IPS DF 19.7 (cell line): ENCODE results near the gene EXOC4.

Experiments used
- DNase-seq: peaks from one replicate; pipeline ENCODE4 v3.0.0-alpha.2; 2013; ENCODE audit warnings: low read depth, low spot score

Gene EXOC4

DNA sequence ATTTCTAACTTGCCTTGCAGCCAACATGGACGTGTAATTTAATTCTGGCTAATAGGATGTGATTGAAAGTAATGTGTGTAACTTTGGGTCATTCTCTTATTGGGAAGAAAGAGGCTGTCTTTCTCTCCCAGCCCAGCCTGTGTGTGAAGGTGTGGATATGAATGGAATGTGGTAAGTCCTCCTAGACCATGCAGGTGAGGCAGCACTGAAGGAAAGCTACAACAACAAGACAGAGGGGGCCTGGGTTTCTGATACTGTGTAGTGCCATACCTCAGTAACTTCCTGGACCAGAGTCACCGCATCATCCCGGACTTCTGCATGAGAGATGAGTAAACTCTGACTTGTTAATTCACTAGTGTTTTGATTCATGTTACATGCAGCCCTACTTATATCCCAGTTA is 237.0 kb downstream of the EXOC4 start:
- DNase-seq = no peak

DNA sequence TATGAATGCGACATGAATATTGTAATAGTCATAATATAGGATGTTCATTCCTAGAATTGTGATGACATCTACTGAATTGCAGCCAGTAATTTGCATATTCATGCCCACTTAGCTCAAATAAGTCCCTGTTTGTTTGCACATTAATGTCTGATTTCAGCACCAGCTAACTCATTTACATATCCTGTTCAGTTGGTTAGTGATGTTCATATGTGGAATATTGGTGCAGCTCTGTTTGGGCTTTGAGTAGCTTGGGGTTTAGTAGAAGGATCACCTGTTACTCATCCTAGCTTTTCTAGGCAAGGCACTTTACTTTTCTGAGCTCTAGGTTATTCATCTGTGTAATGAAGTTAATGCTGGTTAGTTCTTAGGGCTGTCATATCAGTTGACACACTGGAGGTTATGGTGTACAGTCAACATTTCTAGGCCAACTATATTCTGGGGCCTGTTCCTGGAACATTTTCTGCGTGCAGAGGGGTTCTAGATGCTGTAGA is 238.4 kb downstream of the EXOC4 start:
- DNase-seq = no peak

GRCh38 chr7:133491846-133492652 is 239.2 kb downstream of the EXOC4 start:
- no peak for DNase-seq

GRCh38 chr7:133497061-133497460 is 244.2 kb downstream of the EXOC4 start:
- no peak for DNase-seq

- DNase-seq = no peak
These were observed 248.9 kb downstream of the EXOC4 start for GRCh38 chr7:133501771-133502170.

DNA sequence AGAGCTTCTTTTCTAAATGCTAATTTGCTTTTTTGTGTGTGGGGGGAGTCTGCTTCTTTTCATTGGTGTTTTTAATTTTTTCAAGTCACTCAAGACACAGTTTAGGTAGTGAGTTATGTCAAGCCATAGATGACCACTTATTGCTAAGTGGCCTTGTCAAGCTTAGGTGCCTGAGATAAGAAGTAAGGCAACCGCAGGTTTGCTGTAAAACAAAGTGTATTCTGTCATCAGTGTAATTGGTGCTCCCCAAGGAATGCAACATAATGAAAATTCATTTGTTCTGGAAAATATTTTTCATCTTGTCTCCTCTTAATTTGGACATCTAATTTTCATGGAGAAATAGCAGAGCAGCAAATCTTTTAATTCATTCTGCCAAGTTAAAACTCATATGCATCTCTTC is 249.6 kb downstream of the EXOC4 start:
- no peak for DNase-seq

DNA sequence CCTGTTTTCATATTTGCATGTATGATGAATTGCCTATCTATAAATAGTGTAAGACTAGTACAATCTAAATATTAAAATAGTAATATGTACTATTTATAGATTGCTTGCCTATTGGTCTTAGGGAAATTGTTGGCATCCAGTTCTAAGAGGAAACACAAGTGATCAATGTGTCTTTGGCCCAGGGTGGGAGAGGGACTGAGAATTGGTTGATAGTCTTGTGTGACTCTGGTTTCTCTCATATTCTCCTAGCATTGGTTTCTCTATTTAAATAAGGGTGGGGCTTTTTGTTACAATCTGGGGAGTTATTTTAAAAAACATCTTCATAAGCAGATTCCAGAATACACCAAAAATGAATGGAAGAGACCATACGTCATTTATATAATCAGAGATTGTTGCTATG is 250.1 kb downstream of the EXOC4 start:
- no peak for DNase-seq

DNA sequence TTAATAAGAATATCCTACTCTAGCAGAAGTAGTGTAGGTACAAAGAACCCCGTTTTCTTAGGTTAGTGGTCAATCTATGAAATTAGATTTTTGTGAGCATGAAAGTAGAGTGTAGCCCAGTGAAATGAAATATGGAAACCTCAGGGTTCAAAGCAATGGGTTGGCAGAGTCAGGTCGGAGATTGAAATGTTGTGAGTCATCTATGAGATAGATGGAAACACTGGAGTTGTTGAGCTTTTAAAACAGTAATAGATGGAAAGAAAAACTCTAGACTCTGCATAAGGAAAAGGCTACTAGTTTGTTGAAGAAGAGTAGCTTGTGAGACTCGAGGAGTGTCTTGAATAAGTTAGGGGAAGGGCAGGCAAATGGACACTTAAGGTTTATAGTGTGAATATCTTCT is 251.9 kb downstream of the EXOC4 start:
- DNase-seq = no peak

- DNase-seq = no peak
These were observed 256.9 kb downstream of the EXOC4 start for GRCh38 chr7:133509822-133510221.

DNA sequence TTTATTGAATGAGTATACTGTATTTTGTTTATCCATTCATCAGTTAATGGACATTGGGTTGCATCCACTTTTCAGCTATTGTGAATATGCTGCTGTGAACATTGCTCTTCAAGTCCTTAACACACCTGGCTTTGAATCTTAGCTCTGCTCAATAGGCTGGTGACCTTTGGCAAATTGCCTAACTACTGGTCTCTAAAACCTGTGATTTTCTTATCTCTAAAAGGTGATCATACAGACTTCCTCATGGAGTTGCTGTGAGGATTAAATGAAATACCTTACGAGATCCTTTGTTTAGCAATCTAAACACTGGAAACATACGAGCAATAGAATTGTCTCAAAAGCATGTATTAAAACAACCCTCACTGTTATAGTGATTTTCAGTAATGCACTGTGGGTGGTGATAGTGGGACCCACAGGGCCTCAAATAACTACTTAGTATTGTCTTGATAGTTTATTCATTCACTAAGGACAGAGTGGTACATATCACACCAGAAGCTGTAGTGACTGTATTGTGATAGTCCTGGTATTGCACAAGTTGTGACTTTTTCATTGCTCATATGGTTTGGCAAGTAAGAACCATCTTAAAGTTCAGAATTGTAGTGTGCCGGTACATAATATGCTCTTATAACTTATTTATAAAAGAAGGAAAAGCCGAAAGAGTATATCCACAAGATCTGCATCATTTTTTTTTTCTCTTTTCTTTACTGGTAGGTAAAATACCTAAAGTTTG is 257.6 kb downstream of the EXOC4 start:
- DNase-seq = no peak

GRCh38 chr7:133511252-133511651 is 258.4 kb downstream of the EXOC4 start:
- DNase-seq = no peak

DNA sequence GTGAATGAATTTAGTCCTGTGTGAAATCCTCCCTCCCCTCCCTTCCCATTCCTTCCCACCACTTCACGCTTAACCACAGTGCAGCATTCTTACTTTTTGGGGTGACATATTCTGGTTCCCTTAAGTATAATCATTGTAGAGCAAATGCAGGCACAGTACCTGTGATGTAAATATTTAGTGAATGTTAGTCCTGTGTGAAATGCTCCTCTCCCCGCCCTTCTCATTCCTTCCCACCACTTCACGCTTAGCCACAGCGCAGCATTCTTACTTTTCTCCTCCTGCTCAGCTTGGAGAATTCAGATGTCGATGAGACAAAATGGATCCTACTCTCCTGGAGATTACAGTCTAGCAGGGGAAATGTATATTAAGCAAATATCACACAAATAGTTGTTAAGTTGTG is 258.8 kb downstream of the EXOC4 start:
- DNase-seq = no peak

DNA sequence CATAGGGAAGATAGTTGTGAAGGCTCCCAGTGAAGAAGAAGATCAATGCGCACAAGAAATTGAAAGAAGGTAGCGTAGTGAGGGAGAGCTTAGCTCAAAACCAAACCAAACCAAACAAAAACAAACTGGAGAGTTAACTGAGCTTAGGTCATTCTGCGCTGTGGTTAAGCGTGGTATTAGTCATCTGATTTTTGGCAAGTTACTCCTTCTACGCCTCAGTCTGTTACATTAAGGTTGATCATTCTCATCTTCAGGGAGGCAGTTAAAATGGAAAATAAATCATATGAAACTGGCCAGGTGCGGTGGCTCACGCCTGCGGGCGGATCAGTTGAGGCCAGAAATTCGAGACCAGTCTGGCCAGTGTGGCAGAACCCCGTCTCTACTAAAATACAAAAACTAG is 259.7 kb downstream of the EXOC4 start:
- DNase-seq = no peak

- no peak for DNase-seq
These were observed 260.7 kb downstream of the EXOC4 start for GRCh38 chr7:133513608-133514007.

DNA sequence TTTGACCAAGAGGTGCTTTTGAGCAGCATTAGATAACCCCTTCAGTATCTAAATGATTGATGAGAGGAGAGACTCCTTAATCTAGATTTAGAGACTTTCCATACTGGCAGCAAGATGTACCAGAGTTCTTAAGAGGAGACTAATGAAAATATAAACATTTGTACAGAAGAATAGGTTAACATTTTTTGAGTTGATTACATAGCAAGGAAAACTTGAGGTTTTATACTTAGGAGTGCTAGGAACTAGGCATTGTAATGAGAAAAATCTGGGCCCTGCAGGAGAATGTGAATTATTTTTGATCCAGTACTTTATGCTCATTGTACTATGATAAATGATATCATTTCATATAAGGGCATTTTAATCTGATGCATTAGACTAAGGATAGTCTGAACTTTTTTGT is 261.7 kb downstream of the EXOC4 start:
- DNase-seq = no peak

- no peak for DNase-seq
These were observed 264.9 kb downstream of the EXOC4 start for GRCh38 chr7:133517766-133518165.

GRCh38 chr7:133518718-133519117 is 265.8 kb downstream of the EXOC4 start:
- no peak for DNase-seq

DNA sequence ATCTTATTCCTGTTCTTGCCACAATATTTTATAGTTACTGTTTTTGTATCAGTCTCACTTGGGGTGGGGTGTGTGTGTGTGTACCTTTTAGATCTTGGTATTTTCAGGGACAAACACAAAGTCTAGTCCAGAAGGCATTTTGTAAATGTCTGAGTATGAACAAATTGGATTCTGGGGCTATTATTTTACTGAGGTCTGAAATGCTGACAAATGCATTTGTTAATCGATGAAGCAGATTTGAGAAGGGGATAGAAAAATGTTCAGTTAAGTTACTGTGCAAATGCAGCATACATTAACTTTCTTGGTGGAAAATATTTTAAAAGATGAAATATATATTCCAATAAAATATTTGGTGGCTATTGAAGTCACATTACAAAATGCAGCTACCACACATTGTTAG is 267.4 kb downstream of the EXOC4 start:
- no peak for DNase-seq

DNA sequence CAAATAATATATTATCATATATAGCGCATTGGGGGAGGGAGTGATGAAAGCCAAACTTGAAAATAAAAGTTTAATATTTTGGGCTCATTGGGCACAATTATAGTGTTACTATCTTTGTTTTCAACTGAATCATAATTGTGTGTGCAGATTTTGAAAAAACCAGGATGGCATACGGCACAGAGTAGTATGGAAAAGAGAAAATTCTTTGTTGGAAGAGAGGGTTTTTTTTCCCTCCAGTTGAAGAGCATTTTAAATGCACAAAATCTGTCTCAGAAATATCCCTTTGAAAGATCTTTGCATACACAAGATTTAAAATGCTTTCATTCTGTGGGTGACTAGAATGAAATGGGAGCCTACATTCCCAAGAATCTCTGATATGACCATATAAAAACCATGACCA is 269.6 kb downstream of the EXOC4 start:
- no peak for DNase-seq

DNA sequence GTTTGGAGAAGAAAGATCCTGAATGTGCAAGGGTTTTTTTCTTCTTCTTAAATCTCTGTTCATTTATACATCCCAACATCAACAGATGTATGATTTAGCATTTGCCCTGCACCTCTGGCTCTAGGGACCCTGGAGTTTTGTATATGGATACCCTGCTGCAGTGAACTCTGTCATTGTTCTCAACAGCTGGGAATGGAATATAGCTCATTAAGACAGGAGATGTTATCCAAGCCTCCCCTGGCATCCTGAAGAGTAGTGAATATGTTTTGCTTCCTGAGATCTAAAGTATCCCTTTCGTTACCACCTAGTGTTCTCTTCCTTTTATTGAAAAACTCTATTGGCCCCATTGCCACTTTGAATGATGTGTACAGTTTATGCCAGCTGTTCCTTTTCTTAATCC is 275.9 kb downstream of the EXOC4 start:
- no peak for DNase-seq

DNA sequence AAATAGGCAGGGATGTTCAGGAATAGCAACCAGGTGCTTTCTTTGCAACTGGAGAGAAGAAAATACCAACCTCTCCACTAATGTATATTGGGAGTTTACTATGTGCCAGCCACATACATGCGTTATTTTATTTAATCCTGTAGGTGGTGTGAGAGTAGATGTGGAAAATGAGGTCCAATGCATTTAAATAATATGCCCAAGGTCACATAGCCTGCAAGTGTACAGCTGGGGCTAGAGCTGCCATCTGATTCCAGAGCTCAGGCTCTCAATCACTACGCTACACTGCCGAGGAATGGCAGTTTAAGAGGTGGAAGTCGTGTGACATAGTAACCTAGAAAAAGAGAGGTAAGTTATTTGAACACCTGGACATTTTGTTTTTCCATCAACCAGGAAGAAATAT is 277.0 kb downstream of the EXOC4 start:
- DNase-seq = no peak

- no peak for DNase-seq
These were observed 277.8 kb downstream of the EXOC4 start for GRCh38 chr7:133530682-133531081.

DNA sequence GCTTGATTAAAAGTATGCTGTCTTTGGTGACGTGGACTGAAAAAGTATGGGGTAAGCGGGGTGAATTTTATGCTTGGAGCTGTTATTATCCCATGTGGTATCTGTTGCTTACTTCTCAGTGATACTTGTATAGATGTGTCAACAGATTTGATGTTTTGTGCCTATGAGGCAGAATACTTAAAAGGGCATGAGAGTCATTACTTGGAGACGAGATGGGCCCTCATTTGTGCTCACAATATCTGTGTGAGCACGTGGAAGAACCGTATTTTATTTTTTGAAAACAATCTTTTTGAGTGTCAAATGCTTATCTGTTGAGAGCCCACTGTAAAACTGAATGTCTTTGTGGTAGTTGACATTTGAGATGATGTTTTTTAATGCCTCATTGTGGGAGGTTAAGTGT is 281.9 kb downstream of the EXOC4 start:
- no peak for DNase-seq
